ENCODE data around the gene SNX25. TPM values are rescaled to one million over a fixed set of nuclear protein-coding genes. Genes with fewer than 3 reads are reported as not detected.

SNX25 gene
- polyA plus RNA-seq, 1 of the 3 experiments (the other 2 are of a cell fraction), result 8.5 TPM

- no peak overlapping the region for H3K4me2 ChIP-seq
- no peaks in the 10 kb centered on the region for H3K27me3 ChIP-seq (ENCODE audit: insufficient read depth)
- WGBS (ENCODE audit: low lambda C conversion rate), result 95% methylated on average over 2 of the region's 2 CpGs
- no peak overlapping the region for H3K9ac ChIP-seq
- no peaks in the 10 kb centered on the region for H4K20me1 ChIP-seq (ENCODE audit: insufficient read depth)
- H2AFZ ChIP-seq (ENCODE audit: low read depth), result no peak overlapping the region
- H3K27ac ChIP-seq (ENCODE audit: low read depth in 2 of 2, low read length in 1 of 2), result no peak overlapping the region
- CTCF ChIA-PET, result no interaction called here
- 0 out of 4 replicates have a peak, but pooled peaks cover 0 to 8% of the 10 kb centered on the region in 2 experiments for H3K4me1 ChIP-seq (ENCODE audit: control insufficient read depth in 1 of 2, insufficient read depth in 2 of 2, low read depth in 1 of 2, low read length in 1 of 2)
- no peak for TF ChIP-seq USF2 (IDR thresholded peaks at IDR 0.05; ENCODE audit: borderline replicate concordance, low read depth, low read length)
- TF ChIP-seq RXRA (IDR thresholded peaks at IDR 0.05; ENCODE audit: borderline replicate concordance, low read depth), result no peak
- TF ChIP-seq EP300 (IDR thresholded peaks at IDR 0.05; ENCODE audit: borderline replicate concordance in 1 of 2, low read depth in 1 of 2, low read length in 1 of 2), result no peak
- no peak for TF ChIP-seq REST (IDR thresholded peaks at IDR 0.05; ENCODE audit: low read depth, low read length)
- TF ChIP-seq SIN3A (IDR thresholded peaks at IDR 0.05; ENCODE audit: borderline replicate concordance, low read depth, low read length), result no peak
- no peak for TF ChIP-seq EZH2phosphoT487 (IDR thresholded peaks at IDR 0.05; ENCODE audit: borderline replicate concordance, low read depth)
- TF ChIP-seq RAD21 (IDR thresholded peaks at IDR 0.05; ENCODE audit: low read length), result no peak
- TF ChIP-seq SMC3 (IDR thresholded peaks at IDR 0.05; ENCODE audit: low read depth, low read length), result no peak
- no peak for TF ChIP-seq RCOR1 (IDR thresholded peaks at IDR 0.05; ENCODE audit: low read length)
- no peak for TF ChIP-seq FOSL2 (IDR thresholded peaks at IDR 0.05; ENCODE audit: borderline replicate concordance, low read depth)
- no peak for TF ChIP-seq TEAD4 (IDR thresholded peaks at IDR 0.05; ENCODE audit: borderline replicate concordance, insufficient read depth)
- TF ChIP-seq TAF1 (IDR thresholded peaks at IDR 0.05; ENCODE audit: borderline replicate concordance, low read depth, low read length), result no peak
- TF ChIP-seq MAX (IDR thresholded peaks at IDR 0.05; ENCODE audit: low read depth), result no peak
- no peak for TF ChIP-seq JUND (IDR thresholded peaks at IDR 0.05)
- TF ChIP-seq USF1 (IDR thresholded peaks at IDR 0.05; ENCODE audit: borderline replicate concordance, low read depth), result no peak
- no peak for TF ChIP-seq CHD2 (IDR thresholded peaks at IDR 0.05; ENCODE audit: low read length, partially characterized antibody)
- TF ChIP-seq FOXM1 (IDR thresholded peaks at IDR 0.05; ENCODE audit: low read depth), result no peak
- TF ChIP-seq ZBTB33 (IDR thresholded peaks at IDR 0.05; ENCODE audit: borderline replicate concordance, low read depth), result no peak
- no peak for TF ChIP-seq MXI1 (IDR thresholded peaks at IDR 0.05; ENCODE audit: low read depth, low read length)
- POLR2A ChIA-PET, result no interaction called here
- peaks cover 14% of the 10 kb centered on the region for H3F3A ChIP-seq (replicated peaks; ENCODE audit: insufficient read depth)
- H3K9me2 ChIP-seq, result no peaks in the 10 kb centered on the region
- DNase-seq, result no peak
- no peak overlapping the region for H3K4me3 ChIP-seq (ENCODE audit: low read depth in 2 of 2, low read length in 1 of 2)
- H3K9me3 ChIP-seq, result no peaks in the 10 kb centered on the region
- peaks cover 37 to 43% of the 10 kb centered on the region in 2 experiments for H3K36me3 ChIP-seq (replicated peaks in 1 of 2; ENCODE audit: control insufficient read depth in 1 of 2, insufficient read depth in 2 of 2, low read length in 1 of 2)
- no peaks in the 10 kb centered on the region for H3K79me2 ChIP-seq (ENCODE audit: insufficient read depth)
These were observed 199.0 kb downstream of the SNX25 start for GRCh38 chr4:185408432-185408831.
